HG03060 (cell line): Measurements from ENCODE around the gene MYD88.
"Not testable (repeated sequence)": the region's sequence is repeated elsewhere in the genome, so short reads cannot be mapped to it uniquely, and the experiment has no call there.

Experiments used
- ATAC-seq: cut with Tn5 transposase; IDR thresholded peaks from one replicate; pipeline ENCODE4 v1.9.1; 2021; ENCODE audit warnings: low read depth, moderate number of reproducible peaks; ENCODE audit not compliant: unreplicated experiment

Gene MYD88

DNA sequence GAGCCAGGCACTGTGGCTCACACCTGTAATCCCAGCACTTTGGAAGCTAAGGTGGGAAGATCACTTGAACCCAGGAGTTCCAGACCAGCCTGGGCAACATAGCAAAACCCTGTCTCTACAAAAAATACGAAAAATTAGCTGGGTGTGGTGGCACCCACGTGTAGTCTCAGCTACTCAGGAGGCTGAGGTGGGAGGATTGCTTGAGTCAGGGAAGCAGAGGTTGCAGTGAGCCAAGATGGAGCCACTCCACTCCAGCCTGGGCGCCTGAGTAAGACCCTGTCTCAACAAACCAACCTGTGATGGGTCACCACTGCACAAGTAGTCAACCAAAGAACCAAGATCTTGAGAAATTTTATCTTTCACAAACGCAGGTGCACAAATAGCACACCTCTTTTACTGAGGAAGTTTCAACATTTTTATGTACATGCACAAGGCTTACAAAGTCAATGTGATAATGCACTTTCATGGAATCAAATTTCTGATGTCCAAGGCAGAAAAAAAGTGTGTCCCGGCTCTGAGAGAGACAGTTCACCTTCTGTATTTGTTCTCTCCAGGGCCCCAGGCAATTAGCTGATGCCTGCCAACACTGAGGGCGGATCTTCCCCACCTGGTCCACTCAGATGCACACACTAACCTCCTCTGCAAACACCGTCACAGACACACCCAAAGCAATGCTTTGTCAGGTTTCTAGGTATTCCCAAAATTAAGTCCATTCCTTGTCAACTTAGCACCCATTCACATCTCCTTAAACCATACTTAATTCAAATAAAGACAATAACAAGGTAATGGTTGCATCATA lies 13.9 kb upstream of the MYD88 start:
- no peak for ATAC-seq

DNA sequence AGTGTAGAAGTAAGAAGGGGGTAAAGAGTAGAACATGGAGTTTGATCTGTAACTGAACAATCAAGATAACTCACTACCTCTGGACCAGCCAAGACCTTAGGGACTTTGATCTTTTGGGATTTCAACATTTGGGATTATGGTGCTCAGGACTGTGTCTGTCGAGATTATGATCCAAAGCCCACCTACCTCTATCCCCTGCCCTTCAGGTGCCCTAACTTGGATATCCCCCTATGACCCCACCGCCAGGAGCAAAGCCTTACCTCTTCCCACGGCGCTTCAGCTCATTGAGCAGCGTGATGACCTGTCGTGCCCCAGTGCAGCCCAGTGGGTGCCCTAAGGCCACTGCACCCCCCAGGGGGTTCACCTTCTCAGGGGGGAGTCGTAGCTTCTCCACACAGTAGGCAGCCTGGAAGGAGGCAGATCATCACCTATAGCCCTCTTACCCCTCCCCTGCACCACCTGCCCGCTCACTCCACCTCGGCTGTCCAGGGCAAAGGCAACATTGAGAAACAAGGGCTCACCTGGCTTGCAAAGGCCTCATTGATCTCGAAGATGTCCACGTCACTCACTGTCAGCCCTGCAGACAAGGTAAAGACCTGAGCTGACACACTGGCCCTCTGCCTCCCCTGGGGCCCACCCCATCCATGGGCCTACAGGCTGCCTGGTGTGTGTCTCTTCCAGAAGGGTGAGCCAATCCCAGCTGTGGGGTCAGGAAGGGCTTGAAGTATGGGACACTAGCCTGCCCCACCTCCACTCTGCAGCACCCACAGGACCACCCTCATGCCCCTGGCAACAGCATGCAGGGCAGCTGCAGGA lies 12.9 kb upstream of the MYD88 start:
- no peak for ATAC-seq

DNA sequence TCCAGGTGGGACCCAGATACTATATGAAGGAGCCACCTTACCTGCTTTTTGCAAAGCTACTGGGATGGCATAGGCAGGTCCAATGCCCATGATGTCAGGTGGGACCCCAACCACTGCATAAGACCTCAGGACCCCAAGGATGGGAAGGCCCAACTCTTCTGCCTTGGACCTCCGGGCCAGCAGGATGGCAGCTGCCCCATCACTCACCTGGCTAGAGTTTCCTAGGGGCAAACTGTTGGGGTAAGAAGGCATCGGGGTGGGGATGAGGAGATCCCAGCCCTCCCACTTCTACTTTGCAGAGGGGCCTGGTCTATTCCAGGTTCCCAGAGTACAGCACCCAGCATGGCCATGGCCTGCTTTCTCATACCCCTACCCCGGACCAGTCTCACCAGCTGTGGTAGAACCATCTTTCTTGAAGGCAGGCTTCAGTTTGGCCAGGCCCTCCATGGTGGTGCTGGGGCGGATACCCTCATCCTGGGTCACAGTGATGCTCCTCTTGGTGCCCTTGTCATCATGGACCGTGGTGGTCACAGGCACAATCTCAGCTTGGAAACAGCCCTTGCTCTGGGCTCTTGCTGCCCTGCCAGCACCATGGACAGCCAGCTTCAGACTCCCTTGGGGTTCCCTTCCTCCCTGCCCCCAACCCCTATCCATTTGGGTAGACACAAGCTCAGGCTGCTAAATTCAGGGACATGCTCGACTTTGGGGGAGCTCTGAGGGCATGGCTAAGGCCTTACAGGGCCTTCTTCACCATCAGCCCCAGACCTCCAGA lies 12.2 kb upstream of the MYD88 start:
- ATAC-seq, result no peak

- ATAC-seq, result no peak
Observed at GRCh38 chr3:38127611-38128302, 10.7 kb upstream of the MYD88 start.

DNA sequence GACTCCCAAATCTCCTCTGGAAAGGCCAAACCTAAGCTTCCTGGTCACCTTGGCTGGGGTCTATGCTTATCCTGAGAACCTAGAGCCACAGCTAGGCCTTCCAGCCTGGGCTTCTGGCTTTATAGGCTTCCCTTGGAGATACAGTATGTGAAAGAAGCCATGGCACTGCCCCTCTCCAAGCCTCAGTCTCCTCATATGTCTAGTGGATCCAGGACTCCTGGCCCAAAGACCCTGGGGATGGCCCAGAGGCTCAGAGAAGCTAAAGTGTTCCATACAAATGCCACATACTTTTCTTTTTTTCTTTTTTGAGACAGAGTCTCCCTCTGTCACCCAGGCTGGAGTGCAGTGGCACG lies 10.2 kb upstream of the MYD88 start:
- no peak for ATAC-seq

DNA sequence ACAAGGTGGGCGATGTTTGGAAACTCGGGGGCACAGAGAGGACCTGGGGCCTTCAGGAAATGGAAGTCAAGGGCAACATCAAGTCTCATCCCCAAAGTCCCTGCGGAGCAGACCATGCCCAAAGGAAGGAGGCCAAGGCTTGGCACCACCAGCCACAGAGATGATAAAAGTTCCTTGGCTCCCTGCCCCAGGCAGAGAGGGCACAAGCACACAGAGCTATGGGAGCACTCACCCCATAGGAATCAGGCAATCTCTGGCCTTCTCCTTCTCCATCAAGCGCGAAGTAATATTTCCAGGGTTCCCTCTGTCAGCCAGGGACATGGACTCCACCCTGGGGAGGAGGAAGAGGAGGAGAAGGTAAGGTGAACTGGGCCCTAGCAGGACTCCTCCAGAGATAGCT lies 9.4 kb upstream of the MYD88 start:
- no peak for ATAC-seq

DNA sequence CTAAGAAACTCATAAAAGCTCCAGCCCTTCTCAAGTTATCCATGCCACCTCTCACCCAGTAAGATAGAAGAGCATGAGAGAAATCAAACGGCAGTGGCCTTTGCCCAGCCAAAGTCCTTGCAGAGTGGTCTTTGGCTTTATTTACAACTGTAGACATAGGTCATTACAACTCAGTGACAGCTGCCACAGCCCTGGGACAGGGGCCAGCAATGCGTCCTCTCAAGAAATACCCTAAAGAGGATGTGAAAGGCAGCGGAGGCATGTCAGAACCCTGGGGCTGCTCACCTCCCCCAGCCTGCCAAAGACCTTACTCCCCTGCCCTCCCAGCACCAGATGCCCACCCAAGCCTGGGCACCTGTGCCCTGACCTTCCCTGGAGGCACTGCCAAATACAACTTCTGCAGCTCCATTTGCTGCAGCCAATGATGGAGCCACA lies 7.8 kb upstream of the MYD88 start:
- no peak for ATAC-seq

GRCh38 chr3:38131621-38132369 lies 6.7 kb upstream of the MYD88 start:
- ATAC-seq, result no peak

- ATAC-seq, result no peak
Observed at GRCh38 chr3:38133209-38133556, 5.3 kb upstream of the MYD88 start.

GRCh38 chr3:38133557-38134405 lies 4.7 kb upstream of the MYD88 start:
- ATAC-seq, result no peak

DNA sequence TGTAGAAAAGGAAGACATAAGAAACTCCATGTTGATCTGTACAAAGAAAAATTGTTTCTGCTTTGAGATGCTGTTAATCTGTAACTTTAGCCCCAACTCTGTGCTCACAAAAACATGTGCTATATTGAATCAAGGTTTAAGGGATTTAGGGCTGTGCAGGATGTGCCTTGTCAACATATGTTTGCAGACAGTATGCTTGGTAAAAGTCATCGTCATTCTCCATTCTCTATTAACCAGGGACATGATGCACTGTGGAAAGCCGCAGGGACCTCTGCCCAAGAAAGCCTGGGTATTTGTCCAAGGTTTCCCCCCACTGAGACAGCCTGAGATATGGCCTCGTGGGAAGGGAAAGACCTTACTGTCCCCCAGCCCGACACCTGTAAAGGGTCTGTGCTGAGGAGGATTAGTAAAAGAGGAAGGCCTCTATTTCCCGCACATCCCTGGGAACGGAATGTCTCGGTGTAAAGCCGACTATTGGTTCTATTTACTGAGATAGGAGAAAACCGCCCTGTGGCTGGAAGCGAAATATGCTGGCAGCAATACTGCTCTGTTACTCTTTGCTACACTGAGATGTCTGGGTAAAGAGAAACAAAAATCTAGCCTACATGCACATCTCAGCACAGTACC lies 3.8 kb upstream of the MYD88 start:
- ATAC-seq, result not testable (repeated sequence)

DNA sequence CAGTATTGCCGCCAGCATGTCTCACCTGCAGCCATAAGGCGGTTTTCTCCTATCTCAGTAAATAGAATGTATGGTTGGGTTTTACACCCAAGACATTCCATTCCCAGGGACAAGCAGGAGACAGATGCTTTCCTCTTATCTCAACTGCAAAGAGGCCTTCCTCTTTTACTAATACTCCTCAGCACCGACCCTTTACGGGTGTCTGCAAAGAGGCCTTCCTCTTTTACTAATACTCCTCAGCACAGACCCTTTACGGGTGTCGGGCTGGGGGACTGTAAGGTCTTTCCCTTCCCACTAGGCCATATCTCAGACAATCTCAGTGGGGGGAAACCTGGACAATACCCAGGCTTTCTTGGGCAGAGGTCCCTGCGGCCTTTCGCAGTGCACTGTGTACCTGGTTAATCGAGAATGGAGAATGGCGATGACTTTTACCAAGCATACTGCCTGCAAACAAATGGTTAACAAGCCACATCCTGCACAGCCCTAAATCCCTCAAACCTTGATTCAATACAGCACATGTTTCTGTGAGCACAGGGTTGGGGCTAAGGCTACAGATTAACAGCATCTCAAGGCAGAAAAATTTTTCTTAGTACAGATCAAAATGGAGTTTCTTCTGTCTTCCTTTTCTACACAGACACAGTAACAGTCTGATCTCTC lies 2.7 kb upstream of the MYD88 start:
- not testable (repeated sequence) for ATAC-seq

GRCh38 chr3:38136393-38136776 lies 2.1 kb upstream of the MYD88 start:
- ATAC-seq, result no peak

DNA sequence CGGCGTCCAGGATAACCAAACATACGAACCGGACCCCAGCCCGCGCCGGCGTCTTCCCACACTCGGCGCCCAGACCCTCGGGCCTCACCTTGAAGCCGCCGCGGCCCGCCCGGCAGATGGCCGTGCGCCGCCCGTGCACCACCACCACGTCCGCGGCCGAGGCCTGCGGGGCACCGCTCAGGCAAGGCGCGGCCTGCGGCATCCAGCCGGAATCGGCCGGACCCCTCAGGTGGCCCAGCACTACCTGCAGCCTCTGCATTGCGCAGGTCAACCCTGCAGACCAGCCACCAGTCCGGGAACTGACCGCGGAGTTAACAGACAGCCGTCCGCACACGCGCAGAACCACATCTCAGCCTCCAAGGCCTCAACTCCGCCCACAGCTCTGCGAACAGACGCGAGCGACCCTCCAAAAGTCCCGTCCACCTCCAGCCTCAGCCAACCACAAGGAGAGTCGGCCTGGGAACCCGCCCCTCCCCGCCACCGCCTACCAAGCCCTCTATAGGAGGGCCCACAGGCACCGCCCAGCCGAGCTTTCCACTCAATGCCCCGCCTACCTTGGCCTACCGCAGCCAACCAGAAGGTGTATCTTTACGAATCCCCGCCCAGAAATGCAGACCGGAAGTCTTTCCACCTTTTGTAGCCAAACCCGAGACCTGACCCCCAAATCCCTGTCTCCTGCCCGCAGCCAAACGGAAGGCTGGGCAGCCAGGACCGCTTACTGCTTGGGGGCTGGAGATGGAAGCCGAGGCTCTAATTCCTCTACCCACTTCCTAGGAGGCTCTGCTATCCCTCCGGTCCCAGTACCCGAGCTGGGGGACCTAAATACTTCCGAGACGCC lies 1.5 kb upstream of the MYD88 start, which contains the start of gene ACAA1:
Gene ACAA1 (minus strand): TSS at position 351 of the 838 bp plus-strand sequence. CDS start 92 bp downstream, at position 259.
- ATAC-seq, result peak; percentile 82

- no peak for ATAC-seq
Observed at GRCh38 chr3:38137615-38138348, 679 bp upstream of the MYD88 start.

- ATAC-seq, result no peak
Observed at GRCh38 chr3:38139191-38139590, 730 bp downstream of the MYD88 start.
